IMR-90 (cell line): ENCODE measurements around the gene LRRC37A3. TPM values are rescaled to one million over a fixed set of nuclear protein-coding genes. Genes with fewer than 3 reads are reported as not detected.
"Not testable (repeated sequence)": the region's sequence is repeated elsewhere in the genome, so short reads cannot be mapped to it uniquely, and the experiment has no call there.

Source experiments
- ATAC-seq: fragments of 200-7000 bp; cut with Tn5 transposase; 2 replicates; pipeline ENCODE4 v1.9.1; 2020; ENCODE audit warnings: low read depth, mild to moderate bottlenecking, moderate library complexity
- BruUV-seq: library from RNA; stranded (reverse); fragments of 400-500 nt; replicated peaks from 2 replicates; lab custom pipeline; 2021; lab: Mats Ljungman, UMichigan
- CTCF ChIA-PET: fragments of 300-600 bp; formaldehyde crosslinking; extraction: SDS; loops from one replicate; lab custom pipeline; 2021; ENCODE audit warnings: antibody characterized with exemption; lab: Yijun Ruan, JAX
- POLR2A ChIA-PET: fragments of 300-600 bp; sonication (Branson Sonifier 250); formaldehyde crosslinking; loops from one replicate; lab custom pipeline; 2022; ENCODE audit warnings: antibody characterized with exemption; ENCODE audit not compliant: unreplicated experiment; lab: Charles Lee
- DNase-seq: peaks from one replicate; pipeline ENCODE4 v3.0.0; 2013
- H2AFZ ChIP-seq: replicated peaks from 2 replicates; pipeline ENCODE3; 2013; ENCODE audit warnings: low read length, mild to moderate bottlenecking; ENCODE audit not compliant: poor library complexity
- H2AK5ac ChIP-seq: 2 replicates; pipeline ENCODE4 v1.6.1; 2013; ENCODE audit warnings: low read depth, low read length, inconsistent platforms
- H2AK9ac ChIP-seq: replicated peaks from 2 replicates; pipeline ENCODE3; 2013; ENCODE audit warnings: mild to moderate bottlenecking, low read depth, low read length, moderate library complexity; ENCODE audit not compliant: poor library complexity
- H2BK120ac ChIP-seq: 2 replicates; pipeline ENCODE4 v1.6.1; 2013; ENCODE audit warnings: low read depth, low read length, inconsistent platforms
- H2BK15ac ChIP-seq: 3 replicates; pipeline ENCODE4 v1.6.1; 2013; ENCODE audit warnings: low read depth, low read length, inconsistent platforms
- H2BK20ac ChIP-seq: 2 replicates; pipeline ENCODE4 v1.6.1; 2013; ENCODE audit warnings: low read depth, mild to moderate bottlenecking, inconsistent platforms, low read length, moderate library complexity
- H2BK5ac ChIP-seq: 2 replicates; pipeline ENCODE4 v1.6.1; 2013; ENCODE audit warnings: mild to moderate bottlenecking, low read depth, low read length, inconsistent platforms; ENCODE audit not compliant: poor library complexity, severe bottlenecking
- H3K14ac ChIP-seq: replicated peaks from 2 replicates; pipeline ENCODE4 v1.6.1; 2013; ENCODE audit warnings: low read depth, low read length, inconsistent platforms
- H3K18ac ChIP-seq: 2 replicates; pipeline ENCODE4 v1.6.1; 2013; ENCODE audit warnings: low read depth, low read length, control low read depth
- H3K23ac ChIP-seq: 2 replicates; pipeline ENCODE4 v1.6.1; 2013; ENCODE audit warnings: low read depth, low read length, inconsistent platforms
- H3K27ac ChIP-seq: 2 replicates; pipeline ENCODE4 v1.5.1; 2013; ENCODE audit warnings: mild to moderate bottlenecking, control low read depth, low read length; ENCODE audit not compliant: insufficient read depth
- H3K27me3 ChIP-seq: 2 replicates; pipeline ENCODE4 v1.6.1; 2013; ENCODE audit warnings: low read length; ENCODE audit not compliant: control insufficient read depth, insufficient read depth
- H3K36me3 ChIP-seq: 2 replicates; pipeline ENCODE4 v1.6.1; 2013; ENCODE audit warnings: low read length, mixed read lengths; ENCODE audit not compliant: control insufficient read depth, insufficient read depth
- H3K4ac ChIP-seq: 2 replicates; pipeline ENCODE4 v1.6.1; 2013; ENCODE audit warnings: low read depth, low read length, inconsistent platforms
- H3K4me1 ChIP-seq: 2 replicates; pipeline ENCODE4 v1.6.1; 2013; ENCODE audit warnings: low read length, mixed read lengths; ENCODE audit not compliant: control insufficient read depth, insufficient read depth
- H3K4me2 ChIP-seq: 2 replicates; pipeline ENCODE4 v1.6.1; 2013; ENCODE audit warnings: low read depth, mild to moderate bottlenecking, control low read depth, low read length, moderate library complexity
- H3K4me3 ChIP-seq: 2 replicates; pipeline ENCODE4 v1.5.1; 2013; ENCODE audit warnings: low read depth, mild to moderate bottlenecking, control low read depth, low read length, moderate library complexity; ENCODE audit not compliant: insufficient read depth
- H3K56ac ChIP-seq: 2 replicates; pipeline ENCODE4 v1.6.1; 2013; ENCODE audit warnings: low read length, inconsistent platforms; ENCODE audit not compliant: insufficient read depth; ENCODE audit errors: extremely low read depth
- H3K79me1 ChIP-seq, 2 experiments: 2 replicates each; pipeline ENCODE4 v1.6.1; 2013; ENCODE audit warnings: low read length in 2 of 2, inconsistent platforms in 1 of 2, low read depth in 1 of 2
- H3K9ac ChIP-seq: 2 replicates; pipeline ENCODE4 v1.6.1; 2013; ENCODE audit warnings: low read depth, low read length, control low read depth
- H3K9me1 ChIP-seq: 2 replicates; pipeline ENCODE4 v1.6.1; 2013; ENCODE audit warnings: low read length, inconsistent platforms; ENCODE audit not compliant: insufficient read depth
- H3K9me3 ChIP-seq: 2 replicates; pipeline ENCODE4 v1.6.1; 2013; ENCODE audit warnings: low read length; ENCODE audit not compliant: control insufficient read depth, insufficient read depth
- H4K20me1 ChIP-seq: 2 replicates; pipeline ENCODE4 v1.6.1; 2013; ENCODE audit warnings: low read length, inconsistent platforms; ENCODE audit not compliant: insufficient read depth
- H4K5ac ChIP-seq: 2 replicates; pipeline ENCODE4 v1.6.1; 2013; ENCODE audit warnings: mild to moderate bottlenecking, low read depth, low read length, control low read depth
- H4K8ac ChIP-seq, 2 experiments: 2 replicates each; pipeline ENCODE4 v1.6.1; 2013; ENCODE audit warnings: low read depth in 2 of 2, low read length in 2 of 2, control low read depth in 1 of 2, inconsistent platforms in 1 of 2
- H4K91ac ChIP-seq: 2 replicates; pipeline ENCODE4 v1.6.1; 2013; ENCODE audit warnings: low read depth, low read length, inconsistent platforms; ENCODE audit not compliant: insufficient read depth
- WGBS, 2 experiments: methylation state at CpG; one replicate each; pipeline versions ENCODE4 v1.1.5 to v1.1.7; 2013; ENCODE audit warnings: missing lambda C conversion rate in 2 of 2; ENCODE audit not compliant: insufficient read length in 1 of 2; ENCODE audit errors: extremely low coverage in 2 of 2; 5-methylcytosine and 5-hydroxymethylcytosine counted together
- dilution Hi-C: fragments of 300-500 bp; cut with HindIII; formaldehyde crosslinking; loops from one replicate; pipeline ENCODE4 v1.14.3; 2018; ENCODE audit warnings: low sequenced_read_pairs; ENCODE audit not compliant: unreplicated experiment
- in situ Hi-C: fragments of 300-500 bp; cut with MboI; formaldehyde crosslinking; loops from 3 replicates; pipeline ENCODE4 v1.14.3; 2019; ENCODE audit warnings: low sequenced_read_pairs, inconsistent platforms, mixed read lengths
- intact Hi-C: fragments of 100-400 bp; cut with micrococcal nuclease; formaldehyde crosslinking; loops from 2 replicates; pipeline ENCODE4 v1.10.0; 2022
- polyA plus RNA-seq, 3 experiments: library from polyadenylated mRNA; depleted of rRNA; stranded (reverse); fragments of >200 nt; gene quantifications; 2 replicates each; pipeline ENCODE4 v1.2.3, GENCODE V29; 2012; ENCODE audit warnings: low replicate concordance in 1 of 3
- total RNA-seq: library from RNA; depleted of rRNA; stranded (reverse); fragments of >200 nt; gene quantifications from 2 replicates; pipeline ENCODE4 v1.2.3, GENCODE V29; 2012

Gene LRRC37A3
- total and polyA plus RNA-seq, 2 of the 4 experiments (the other 2 are of a cell fraction) = 3.1 to 4.5 TPM

GRCh38 chr17:64814993-64815832 is 104.1 kb downstream of the LRRC37A3 start:
- H3K27me3 ChIP-seq, H3K4me2 ChIP-seq, H2BK5ac ChIP-seq, H4K91ac ChIP-seq, H2AFZ ChIP-seq, H3K18ac ChIP-seq, H3K9me3 ChIP-seq, H3K9me1 ChIP-seq, H4K8ac ChIP-seq, POLR2A ChIA-PET, H3K4me3 ChIP-seq, H3K4me1 ChIP-seq, CTCF ChIA-PET, in situ Hi-C loops, H3K79me1 ChIP-seq, H3K14ac ChIP-seq, DNase-seq, H3K9ac ChIP-seq, H3K27ac ChIP-seq, dilution Hi-C loops, H2BK20ac ChIP-seq, H4K5ac ChIP-seq, H2AK5ac ChIP-seq, intact Hi-C loops, H3K23ac ChIP-seq, H2BK120ac ChIP-seq, BruUV-seq, H3K36me3 ChIP-seq, H2AK9ac ChIP-seq, H3K56ac ChIP-seq, H2BK15ac ChIP-seq, H4K20me1 ChIP-seq, H3K4ac ChIP-seq: not testable (repeated sequence)
- peak; percentile 74 for ATAC-seq
- WGBS, 2 experiments = 100% methylated on average over 2 of the region's 12 CpGs; no CpG with 5 or more reads in 1 of the 2 experiments
